Fibroblast of skin of right quadriceps (primary cell): ENCODE data around the gene PRXL2A.
"Not testable (repeated sequence)": the region's sequence is repeated elsewhere in the genome, so short reads cannot be mapped to it uniquely, and the experiment has no call there.

Experiments used
- DNase-seq: peaks from one replicate; pipeline ENCODE4 v3.0.0-alpha.2; 2013

The PRXL2A gene, protein sequence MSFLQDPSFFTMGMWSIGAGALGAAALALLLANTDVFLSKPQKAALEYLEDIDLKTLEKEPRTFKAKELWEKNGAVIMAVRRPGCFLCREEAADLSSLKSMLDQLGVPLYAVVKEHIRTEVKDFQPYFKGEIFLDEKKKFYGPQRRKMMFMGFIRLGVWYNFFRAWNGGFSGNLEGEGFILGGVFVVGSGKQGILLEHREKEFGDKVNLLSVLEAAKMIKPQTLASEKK

DNA sequence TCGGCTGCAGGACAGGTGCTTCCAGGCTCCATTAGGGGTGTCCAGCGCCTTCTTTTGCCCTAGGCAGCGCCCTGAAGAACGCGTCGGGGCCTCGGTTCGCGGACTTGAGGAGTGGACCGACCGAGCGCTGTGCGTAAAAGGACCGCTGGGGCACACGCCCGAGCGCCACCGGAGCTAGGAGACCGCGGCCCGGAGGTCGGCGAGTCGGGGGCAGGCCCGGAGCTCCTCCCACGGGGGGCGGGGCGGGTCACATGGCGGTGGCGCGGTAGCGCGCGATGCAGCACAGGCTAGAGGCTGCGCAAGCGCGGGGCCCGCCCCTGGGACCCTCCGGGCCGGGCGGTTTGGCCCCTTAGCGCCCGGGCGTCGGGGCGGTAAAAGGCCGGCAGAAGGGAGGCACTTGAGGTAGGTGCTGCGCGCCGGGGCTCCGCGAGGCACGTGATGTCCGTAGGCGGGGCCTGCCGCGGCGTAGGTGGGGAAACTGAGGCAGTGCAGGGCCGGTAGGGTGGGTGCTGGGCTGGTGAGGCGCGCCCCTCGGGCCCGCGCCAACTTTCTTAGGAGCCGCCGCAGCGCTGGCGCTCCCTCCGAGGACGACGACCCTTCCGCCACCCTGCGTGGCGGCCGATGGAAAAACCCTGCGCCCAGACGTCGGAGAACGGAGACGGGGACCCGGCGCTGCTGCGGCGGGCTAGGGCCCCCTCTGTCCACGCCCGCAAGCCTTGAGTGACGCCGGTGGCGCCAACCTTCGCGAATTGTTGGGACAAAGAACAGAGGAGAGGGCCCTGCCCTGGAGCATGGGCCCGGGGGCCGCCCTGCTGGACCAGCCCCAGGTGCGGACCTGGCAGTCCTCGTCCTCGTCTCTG lies at the start of gene PRXL2A:
Gene PRXL2A, plus strand, starts transcription at position 310 of the 860 bp plus-strand sequence. CDS start 11,917 bp downstream, outside the sequence.
- peak; percentile 40 for DNase-seq

DNA sequence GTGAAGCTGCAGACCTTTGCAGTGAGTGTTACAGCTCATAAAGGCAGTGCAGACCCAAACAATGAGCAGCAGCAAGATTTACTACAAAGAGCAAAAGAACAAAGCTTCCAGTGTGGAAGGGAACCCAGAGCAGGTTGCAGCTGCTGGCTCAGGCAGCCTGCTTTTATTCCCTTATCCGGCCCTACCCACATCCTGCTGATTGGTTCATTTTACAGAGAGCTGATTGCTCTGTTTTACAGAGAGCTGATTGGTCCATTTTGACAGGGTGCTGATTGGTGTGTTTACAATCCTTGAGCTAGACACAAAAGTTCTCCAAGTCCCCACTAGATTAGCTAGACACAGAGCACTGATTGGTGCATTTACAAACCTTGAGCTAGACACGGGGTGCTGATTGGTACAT lies 49.4 kb upstream of the PRXL2A start:
- not testable (repeated sequence) for DNase-seq

DNA sequence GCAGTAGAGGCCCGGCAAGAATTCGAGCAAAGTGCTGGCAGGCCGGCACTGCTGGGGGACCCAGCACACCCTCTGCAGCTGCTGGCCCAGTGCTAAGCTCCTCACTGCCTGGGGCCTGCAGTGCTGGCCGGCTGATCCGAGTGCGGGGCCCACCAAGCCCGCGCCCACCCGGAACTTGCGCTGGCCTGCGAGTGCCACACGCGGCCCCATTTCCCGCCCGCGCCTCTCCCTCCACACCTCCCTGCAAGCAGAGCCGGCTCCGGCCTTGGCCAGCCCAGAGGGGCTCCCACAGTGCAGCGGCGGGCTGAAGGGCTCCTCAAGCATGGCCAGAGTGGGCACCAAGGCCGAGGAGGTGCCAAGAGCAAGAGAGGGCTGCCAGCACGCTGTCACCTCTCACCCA lies 48.7 kb upstream of the PRXL2A start:
- DNase-seq = no peak

DNA sequence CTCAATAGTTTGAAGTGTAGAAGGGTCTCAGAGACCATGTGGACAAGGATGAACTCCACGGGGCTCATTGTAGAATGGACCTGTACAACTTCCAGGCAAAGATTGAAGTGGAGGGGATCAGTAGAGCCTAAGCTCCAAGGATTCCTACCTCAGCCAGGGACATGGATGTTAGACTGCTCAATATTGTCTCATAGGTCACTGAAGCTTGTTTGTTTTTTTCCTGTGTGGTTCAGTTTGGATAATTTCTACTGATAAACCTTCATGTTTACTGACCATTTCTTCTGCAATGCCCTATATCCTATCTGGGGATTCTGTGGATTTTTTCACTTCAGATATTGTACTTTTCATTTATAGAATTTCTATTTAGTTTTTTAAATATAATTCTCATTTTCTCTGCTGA lies 42.8 kb upstream of the PRXL2A start:
- DNase-seq = no peak

DNA sequence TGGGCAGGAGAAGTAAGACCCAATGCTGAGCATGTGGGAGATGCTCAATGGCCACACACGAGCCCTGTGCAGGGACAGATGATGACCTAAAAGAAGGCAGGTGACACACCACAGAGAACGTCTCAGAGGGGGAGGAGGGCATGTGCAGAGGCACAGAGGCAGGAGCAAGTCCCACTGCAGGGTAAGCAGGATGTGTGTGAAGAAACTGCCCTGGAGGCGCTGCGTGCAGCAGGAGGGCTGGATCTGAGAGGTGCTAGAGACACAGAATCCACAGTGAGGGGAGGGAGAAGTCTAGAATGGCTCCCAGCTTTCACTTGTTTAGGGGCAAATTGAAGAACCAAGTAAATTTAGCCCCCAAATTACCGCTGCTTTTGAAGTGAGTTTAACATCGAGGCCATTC lies 36.9 kb upstream of the PRXL2A start:
- DNase-seq = no peak

DNA sequence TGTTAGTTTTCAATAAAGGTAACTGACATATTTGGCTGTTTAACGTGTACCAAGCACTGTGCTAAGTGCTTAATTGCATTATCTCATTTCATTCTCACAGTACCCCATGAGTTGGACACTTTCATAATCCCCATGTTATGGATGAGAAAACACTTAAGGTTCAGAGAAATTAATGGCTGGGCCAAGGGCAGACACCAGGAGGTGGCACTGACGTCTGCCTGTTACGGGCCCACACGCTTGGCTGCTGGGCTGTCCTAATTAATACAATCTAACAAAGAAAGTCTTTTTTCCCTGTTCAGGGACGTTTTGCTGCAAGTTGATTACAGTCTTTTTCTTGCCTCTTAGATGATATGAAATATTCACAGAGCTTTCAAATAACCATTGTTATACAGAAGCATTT lies 35.7 kb upstream of the PRXL2A start:
- no peak for DNase-seq

DNA sequence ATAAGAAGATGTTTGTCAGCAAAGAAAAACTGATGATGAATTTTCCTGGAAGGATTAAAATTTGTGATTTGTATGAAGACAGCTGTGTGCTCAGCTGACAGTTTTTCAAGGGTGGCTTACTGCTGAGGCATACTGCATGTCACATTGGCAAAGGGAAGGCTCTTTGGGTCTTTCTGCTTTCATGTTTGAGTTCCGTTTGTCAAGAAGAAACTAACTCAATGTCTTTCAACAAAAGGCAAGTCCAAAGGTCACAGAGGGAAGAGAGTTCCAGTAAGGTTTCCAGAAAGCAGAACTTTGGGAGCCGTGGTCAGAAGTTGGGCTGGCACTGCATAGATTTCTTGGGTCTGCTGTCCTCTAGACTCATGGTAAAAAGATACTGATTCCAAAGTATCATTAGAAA lies 34.8 kb upstream of the PRXL2A start:
- no peak for DNase-seq

DNA sequence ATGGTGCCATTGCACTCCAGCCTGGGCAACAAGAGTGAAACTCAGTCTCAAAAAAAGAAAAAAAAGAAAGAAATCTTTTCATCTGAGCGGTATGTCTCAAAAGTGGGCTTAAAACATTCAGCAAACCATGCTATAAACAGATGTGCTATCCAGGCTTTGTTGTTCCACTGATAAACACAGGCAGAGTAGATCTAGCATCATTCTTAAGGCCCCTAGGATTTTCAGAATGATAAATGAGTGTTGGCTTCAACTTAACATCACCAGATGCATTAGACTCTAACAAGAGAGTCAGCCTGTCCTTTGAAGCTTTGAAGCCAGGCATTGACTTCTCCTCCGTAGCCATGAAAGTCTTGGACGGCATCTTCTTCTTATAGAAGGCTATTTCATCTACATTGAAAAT lies 28.6 kb upstream of the PRXL2A start:
- no peak for DNase-seq

DNA sequence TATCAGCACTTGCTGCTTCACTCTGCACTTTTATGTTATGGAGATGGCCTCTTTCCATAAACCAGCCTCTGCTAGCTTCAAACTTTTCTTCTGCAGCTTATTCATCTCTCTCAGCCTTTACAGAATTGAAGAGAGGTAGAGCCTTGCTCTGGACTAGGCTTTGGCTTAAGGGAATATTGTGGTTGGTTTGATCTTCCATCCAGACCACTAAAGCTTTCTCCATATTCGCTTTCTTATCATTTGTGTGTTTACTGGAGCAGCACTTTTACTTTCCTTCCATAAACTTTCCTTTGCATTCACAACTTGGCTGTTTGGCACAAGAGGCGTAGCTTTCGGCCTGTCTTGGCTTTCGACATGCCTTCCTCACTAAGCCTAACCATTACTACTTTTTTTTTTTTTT lies 28.2 kb upstream of the PRXL2A start:
- no peak for DNase-seq

DNA sequence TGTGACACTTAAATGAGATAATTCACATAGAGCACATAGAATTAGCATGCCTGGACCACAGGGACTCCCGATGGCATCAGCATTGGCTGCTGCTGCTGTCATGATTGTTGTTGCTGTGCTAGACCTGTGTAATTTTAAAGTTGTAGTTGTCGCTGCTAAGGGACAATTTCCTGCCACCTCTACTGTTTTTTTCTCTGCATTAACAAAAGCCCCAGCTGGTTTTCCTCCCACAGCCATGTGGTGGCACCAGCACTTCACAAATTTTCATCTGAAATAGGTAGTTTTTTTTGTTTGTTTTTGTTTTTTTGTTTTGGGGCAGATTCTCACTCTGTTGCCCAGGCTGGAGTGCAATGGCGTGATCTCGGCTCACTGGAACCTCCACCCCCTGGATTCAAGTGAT lies 25.4 kb upstream of the PRXL2A start:
- DNase-seq = peak; percentile 15

DNA sequence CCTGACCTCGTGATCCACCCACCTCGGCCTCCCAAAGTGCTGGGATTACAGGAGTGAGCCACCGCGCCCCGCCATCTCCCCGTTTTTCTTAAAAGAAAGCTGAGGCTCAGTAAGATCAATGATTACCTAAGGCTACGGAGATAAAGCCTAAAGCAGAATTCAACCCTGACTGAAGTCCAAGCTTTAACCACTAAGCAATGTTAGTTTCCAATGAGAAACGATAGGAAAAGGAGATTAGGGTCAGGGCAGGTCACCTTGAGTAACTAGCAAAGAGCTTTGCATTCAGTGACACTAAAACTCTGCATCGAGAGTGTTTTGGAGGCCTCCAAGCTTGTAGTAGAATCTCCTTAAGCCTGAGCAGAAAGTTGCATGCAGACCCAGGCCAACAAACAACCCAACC lies 17.6 kb upstream of the PRXL2A start:
- no peak for DNase-seq

DNA sequence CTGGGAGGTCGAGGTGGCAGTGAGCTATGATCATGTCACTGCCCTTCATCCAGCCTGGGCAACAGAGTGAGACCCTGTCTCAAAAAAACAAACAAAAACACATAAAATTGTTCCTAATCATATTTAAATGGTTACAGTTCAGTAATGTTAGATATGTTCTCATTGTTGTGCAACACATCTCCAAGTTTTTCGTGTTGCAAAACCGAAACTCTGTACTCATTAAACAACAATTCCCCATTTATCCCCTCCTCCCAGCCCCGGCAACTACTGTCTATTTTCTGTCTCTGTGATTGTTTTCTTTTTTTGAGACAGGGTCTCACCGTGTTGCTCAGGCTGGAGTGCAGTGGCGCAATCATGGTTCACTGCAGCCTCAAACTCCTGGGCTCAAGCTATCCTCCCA lies 16.1 kb upstream of the PRXL2A start:
- DNase-seq = no peak

DNA sequence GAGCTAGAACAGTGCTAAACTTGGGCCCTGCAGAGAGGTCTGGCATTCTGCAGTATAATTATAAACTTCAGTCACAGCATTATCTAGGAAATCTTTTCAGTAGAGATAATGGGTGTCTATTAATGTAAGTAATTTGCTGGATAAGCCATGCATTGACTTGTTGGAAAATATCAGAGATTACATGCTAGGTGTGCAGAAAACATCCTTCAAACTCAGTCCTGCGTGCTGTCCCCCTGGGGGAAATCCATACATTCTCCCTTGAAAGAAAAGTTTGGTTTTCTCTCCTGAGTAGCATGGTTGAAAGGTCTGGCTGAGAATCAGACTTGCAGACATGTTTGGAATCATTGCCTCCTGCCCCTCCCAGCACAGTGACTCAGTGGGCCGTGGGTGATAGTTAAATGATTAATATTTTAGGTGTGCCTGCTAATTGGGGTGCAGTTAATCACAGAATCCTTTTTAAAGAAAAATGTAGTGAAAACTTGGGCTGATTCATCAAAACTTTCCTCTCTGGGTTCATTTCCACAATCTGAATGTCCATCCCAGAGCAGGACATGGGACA lies 13.9 kb upstream of the PRXL2A start:
- no peak for DNase-seq

DNA sequence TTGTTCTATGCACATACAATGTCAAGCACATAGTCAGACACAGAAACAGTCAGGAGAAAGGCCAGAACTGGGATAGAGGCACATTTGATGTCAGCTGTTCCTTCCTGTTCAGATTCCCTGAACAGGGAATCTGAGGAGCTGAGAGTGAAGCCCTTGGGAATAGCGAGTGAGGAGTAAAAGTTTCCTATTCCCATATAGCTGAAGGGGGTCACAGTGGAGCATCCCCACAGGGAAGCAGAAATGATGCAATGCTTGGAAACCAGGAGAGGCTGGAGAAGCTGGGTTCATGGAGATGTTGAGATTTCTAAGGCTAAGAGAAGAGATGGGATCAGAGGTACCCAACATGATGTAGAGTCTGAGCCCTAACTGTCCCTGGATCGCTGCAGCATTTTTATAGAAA lies 11.3 kb upstream of the PRXL2A start:
- DNase-seq = no peak

DNA sequence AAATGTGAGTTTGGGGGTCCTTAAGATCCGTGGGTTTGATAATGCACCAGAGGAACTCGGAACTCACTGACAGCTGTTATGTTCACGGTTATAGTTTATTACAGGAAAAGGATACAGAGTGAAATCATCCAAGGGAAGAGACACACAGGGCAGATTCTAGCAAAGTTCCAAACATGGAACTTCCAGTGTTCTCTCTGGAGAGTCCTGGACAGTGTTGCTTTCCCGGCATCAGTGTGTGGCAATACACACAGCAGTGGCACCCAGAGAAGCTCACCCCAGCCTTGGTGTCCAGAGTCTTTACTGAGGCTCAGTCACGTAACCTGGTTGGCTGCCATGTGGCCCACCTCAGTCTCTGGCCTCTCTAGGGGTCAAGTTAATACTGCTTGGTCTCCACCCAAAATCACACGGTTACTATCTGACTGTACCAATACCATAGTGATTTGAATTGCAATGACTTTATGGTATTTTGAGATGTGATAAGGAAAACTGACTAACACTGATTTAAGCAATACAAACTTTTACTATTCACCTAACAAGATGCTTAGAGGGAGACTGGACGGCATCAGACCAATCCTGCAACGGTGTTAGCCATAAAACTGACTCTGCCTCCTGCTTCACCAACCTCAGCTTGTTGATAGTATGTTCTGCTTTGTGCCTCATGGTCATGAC lies 8.1 kb upstream of the PRXL2A start:
- no peak for DNase-seq

DNA sequence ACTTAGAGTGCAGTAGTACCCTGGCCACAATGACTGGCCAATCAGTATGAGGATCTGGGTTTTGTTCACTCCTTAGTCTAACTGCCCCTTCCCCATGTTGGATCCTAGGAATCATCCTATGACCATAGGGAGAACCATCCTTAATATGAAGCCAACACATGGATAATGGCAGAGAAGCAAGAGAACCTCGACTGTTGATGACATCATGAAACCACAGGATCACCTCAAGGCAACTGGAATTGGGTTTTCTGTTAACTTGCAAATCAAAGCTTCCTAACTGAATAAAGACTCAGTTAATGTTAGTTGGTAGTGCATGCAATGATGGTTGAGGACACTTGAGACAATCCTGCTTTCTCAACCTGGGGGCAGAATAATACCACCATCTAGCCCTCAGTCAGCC lies 3.3 kb upstream of the PRXL2A start:
- DNase-seq = no peak

DNA sequence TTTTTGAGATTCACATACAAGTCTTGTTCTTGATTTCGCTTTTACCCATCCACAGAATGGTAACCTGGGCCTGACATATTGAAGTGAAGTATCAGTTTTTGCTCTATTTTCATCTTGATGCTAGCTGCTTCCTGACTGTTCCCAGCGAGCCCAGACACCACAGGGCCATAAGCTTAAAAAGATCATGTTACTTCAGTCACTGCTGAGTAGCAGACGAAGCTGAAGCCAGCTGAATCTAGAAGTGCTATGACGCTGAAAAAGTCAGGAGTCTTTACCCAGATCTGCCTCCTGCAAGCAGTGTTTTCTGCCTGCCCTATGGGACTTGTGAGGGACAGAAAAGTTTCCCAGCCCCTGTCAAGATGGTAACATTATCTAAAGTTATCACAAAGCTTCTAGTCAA lies 2.7 kb upstream of the PRXL2A start:
- no peak for DNase-seq

DNA sequence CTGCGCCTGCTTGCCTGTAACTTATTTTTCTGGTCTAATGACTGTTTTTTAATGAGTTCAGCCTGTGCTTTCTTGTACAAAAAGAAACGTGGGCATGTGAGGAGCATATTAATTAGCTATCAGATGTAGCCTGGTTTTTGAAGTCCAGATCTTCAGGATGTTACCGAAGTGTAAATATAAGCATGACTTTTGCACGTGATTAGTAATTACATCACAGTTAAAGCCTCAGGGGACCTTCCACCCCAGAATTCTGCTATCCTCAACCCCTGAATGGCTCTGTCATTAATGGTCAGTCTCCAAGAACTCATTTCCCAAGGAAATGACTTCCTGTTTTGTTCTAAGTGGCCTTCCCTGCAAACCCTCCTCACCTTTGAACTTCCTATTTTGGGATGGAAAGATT lies 2.1 kb upstream of the PRXL2A start:
- DNase-seq = no peak

DNA sequence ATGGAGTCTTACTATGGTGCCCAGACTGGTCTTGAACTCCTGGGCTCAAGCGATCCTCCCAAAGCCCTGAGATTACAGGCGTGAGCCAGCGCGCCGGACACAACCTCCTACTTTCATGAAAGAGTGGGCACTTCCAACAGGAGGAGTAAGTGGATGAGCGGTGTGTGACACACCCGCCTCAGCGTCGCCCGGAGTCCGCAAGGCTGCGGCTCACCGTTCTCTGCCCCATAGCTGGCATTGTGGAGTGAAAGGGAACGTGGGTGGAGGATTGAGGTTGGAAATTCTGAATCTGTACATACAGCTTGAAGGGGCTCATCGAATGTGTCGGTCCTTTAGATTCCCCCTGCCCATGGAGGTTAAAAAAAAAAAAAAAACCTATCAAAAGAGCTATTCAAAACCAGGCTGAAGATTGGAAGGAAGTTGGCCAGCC lies 524 bp upstream of the PRXL2A start:
- no peak for DNase-seq

DNA sequence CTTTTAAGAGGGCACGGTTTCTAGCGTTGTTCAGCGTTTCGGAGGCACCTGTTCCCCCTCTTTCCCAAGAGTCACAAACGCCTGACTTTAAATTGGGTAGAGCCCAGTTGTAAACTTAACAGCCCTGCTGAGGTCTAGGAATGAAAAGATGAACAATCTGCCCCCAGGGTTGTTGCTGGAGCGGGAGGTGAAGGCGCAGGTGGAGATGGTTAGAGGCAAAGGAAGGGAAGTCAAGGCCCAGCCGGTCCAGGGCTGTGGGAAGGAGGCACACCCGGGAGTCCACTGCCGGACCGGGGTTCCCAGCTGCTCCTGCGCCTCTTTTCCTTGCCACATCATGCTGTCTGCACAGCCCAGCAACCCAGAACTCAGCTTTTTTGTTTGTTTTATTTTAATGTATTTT lies 770 bp downstream of the PRXL2A start:
- DNase-seq = no peak

DNA sequence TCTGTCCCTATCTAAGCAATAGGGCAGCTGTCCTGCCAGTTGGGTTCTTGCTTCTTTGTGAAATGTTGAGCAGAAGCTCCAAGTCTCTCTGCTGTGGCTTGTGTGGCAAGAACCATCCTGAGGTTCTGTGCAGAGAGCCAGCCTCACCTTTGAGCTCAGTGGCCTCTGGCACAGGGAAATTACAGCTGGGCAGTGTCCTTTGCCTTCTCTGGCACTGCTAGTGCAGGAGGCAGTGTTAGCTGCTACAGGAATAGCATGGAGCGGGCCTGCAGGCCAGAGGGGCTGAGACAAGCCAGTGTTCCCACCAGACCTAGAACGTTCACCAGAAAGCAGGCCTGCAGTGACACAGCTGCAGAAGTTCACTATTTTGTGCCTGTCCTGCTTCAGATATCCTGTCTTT lies 1.8 kb downstream of the PRXL2A start:
- no peak for DNase-seq

DNA sequence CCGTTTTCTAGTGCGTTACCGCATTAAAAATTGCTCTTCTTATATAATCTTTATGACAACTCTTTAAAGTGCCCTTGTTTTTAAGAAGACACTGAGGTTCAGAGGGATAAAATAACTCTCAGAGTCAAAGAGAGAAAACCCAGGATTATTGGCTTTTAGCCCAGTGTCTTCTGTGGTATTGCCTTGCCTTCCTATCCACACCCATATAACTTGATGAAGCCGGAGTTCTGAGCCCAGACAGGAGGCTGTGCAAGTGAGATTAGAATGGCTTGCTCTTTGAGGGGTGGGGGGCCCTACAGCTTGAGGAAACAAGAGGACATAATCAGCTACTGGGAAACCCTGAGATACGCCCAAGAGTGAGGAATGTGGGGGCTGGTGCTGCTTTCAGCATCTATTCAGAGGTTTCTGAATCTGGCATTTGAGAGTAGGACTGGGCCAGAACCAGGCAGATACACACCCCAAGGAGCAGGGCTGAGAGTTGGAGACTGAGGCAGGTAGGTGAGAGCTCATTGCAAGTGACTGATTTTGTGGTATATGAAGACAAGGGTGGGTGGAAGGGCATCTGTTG lies 2.3 kb downstream of the PRXL2A start:
- no peak for DNase-seq

DNA sequence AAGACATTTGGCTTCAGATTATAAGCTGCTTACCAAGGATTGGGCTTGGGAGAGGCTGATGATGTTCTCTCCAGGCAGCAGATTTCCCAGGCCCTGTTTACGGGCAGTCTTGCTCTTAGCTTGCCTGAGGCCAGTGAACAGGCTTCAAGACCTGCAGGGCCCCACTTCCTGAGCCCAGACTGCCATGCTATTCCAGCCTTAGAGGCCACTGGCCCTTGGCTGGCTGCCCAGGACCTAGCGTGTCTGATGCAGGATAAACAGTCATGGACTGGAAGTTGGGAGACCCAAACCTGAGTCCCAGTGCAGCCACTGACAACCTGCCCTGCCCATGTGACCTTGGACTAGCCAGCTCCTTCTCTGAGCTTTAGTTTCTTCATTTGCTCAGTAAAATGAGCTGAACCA lies 2.9 kb downstream of the PRXL2A start:
- no peak for DNase-seq
